K562 (cell line): Measurements from ENCODE around the gene MDP1.

ENCODE experiments used
- NFATC3 ChIP-seq: fragments of 450-650 bp; IDR thresholded peaks from 2 replicates; pipeline ENCODE4 v1.6.1; 2017; ENCODE audit warnings: mild to moderate bottlenecking
- PHF21A ChIP-seq: fragments of 450-650 bp; IDR thresholded peaks from 2 replicates; pipeline ENCODE4 v1.6.1; 2017; ENCODE audit warnings: low read depth, borderline replicate concordance
- PHF8 ChIP-seq: fragments of 200-600 bp; sonication (generic); IDR thresholded peaks from 2 replicates; pipeline ENCODE4 v1.6.1; 2012; ENCODE audit warnings: mixed run types, mild to moderate bottlenecking, inconsistent platforms, low read length, moderate library complexity, borderline replicate concordance
- POLR2A ChIP-seq: fragments of 450-650 bp; conservative IDR thresholded peaks from 2 replicates; pipeline ENCODE4 v1.6.1; 2016
- POLR2AphosphoS5 ChIP-seq: IDR thresholded peaks from 2 replicates; pipeline ENCODE4 v1.6.1; 2011; ENCODE audit warnings: mild to moderate bottlenecking, low read depth, low read length, moderate library complexity; ENCODE audit not compliant: control insufficient read depth, insufficient read depth
- TF ChIP-seq, protein P1 (sequence below), 3 experiments: IDR thresholded peaks in 2 of 3; conservative IDR thresholded peaks in 1 of 3; 2 replicates each; pipeline ENCODE4 v1.5.1; 2011 to 2012; ENCODE audit warnings: low read length in 3 of 3, mild to moderate bottlenecking in 3 of 3, control low read depth in 2 of 3, improper control_type of control experiment in 1 of 3, inconsistent platforms in 1 of 3, low read depth in 1 of 3, mixed read lengths in 1 of 3, moderate library complexity in 1 of 3; ENCODE audit not compliant: insufficient read depth in 2 of 3
- TF ChIP-seq, protein P2 (sequence below), 2 experiments: fragments of 450-650 bp; formaldehyde crosslinking in 1 of 2; IDR thresholded peaks; 2 replicates each; pipeline versions ENCODE4 v1.4.0 to v1.6.1; 2014 to 2020; ENCODE audit warnings: mild to moderate bottlenecking in 2 of 2, borderline replicate concordance in 1 of 2, low read depth in 1 of 2

DNA sequence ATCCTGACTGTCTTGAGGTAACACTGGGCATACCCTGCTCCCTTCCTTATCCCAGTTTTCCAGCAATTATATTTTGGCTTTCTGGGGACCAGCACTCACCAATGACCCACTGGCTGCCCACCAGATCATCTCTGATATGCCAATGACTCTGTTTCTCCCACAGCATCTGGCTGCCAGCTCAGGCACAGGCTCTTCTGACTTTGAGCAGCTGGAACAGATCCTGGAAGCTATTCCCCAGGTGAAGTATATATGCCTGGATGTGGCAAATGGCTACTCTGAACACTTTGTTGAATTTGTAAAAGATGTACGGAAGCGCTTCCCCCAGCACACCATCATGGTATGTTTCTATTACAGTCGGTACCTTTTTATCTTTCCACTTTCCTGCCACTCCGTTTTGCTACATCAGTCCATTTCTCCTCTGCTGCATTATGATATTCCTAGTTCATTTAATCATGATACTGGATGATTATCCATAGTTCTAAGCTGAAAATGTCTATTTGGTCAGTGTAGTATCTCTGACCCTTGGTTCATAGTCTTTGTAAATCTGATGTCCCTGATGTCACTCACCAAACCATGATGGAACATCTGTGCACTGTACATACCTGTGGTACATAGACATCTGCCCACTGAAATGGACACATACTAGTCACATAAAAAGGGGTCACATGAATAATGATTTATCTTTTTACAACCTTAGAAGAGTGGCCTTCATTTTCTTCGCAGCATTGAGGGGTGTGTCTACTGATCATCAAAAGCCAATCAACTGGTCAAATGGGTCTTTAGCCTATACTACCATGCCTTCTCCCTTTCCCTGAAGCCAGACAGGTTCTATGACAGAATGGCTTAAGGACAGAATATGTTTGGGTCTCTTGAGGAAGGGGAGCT, 20.2 kb upstream of the MDP1 start:
- TF ChIP-seq PHF8 = no peak
- no peak for TF ChIP-seq POLR2AphosphoS5
- no peak for TF ChIP-seq POLR2A
- TF ChIP-seq, protein P1, sequence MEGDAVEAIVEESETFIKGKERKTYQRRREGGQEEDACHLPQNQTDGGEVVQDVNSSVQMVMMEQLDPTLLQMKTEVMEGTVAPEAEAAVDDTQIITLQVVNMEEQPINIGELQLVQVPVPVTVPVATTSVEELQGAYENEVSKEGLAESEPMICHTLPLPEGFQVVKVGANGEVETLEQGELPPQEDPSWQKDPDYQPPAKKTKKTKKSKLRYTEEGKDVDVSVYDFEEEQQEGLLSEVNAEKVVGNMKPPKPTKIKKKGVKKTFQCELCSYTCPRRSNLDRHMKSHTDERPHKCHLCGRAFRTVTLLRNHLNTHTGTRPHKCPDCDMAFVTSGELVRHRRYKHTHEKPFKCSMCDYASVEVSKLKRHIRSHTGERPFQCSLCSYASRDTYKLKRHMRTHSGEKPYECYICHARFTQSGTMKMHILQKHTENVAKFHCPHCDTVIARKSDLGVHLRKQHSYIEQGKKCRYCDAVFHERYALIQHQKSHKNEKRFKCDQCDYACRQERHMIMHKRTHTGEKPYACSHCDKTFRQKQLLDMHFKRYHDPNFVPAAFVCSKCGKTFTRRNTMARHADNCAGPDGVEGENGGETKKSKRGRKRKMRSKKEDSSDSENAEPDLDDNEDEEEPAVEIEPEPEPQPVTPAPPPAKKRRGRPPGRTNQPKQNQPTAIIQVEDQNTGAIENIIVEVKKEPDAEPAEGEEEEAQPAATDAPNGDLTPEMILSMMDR (IDR thresholded peaks at IDR 0.05 in 2 of 3, conservative IDR thresholded peaks at IDR 0.05 in 1 of 3; ENCODE audit: insufficient read depth in 2 of 3, low read depth in 1 of 3, low read length in 3 of 3) = no peak
- no peak for TF ChIP-seq NFATC3
- TF ChIP-seq PHF21A = no peak
- TF ChIP-seq, protein P2, sequence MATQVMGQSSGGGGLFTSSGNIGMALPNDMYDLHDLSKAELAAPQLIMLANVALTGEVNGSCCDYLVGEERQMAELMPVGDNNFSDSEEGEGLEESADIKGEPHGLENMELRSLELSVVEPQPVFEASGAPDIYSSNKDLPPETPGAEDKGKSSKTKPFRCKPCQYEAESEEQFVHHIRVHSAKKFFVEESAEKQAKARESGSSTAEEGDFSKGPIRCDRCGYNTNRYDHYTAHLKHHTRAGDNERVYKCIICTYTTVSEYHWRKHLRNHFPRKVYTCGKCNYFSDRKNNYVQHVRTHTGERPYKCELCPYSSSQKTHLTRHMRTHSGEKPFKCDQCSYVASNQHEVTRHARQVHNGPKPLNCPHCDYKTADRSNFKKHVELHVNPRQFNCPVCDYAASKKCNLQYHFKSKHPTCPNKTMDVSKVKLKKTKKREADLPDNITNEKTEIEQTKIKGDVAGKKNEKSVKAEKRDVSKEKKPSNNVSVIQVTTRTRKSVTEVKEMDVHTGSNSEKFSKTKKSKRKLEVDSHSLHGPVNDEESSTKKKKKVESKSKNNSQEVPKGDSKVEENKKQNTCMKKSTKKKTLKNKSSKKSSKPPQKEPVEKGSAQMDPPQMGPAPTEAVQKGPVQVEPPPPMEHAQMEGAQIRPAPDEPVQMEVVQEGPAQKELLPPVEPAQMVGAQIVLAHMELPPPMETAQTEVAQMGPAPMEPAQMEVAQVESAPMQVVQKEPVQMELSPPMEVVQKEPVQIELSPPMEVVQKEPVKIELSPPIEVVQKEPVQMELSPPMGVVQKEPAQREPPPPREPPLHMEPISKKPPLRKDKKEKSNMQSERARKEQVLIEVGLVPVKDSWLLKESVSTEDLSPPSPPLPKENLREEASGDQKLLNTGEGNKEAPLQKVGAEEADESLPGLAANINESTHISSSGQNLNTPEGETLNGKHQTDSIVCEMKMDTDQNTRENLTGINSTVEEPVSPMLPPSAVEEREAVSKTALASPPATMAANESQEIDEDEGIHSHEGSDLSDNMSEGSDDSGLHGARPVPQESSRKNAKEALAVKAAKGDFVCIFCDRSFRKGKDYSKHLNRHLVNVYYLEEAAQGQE (IDR thresholded peaks at IDR 0.05; ENCODE audit: borderline replicate concordance) = no peak
- TF ChIP-seq, protein P2 (CRISPR knock-in tag; IDR thresholded peaks at IDR 0.05; ENCODE audit: low read depth) = no peak
